MCF 10A (cell line): ENCODE data around the gene GLDN. TPM values are rescaled to one million over a fixed set of nuclear protein-coding genes. Genes with fewer than 3 reads are reported as not detected.

Experiments
- BruUV-seq: library from RNA; stranded (reverse); fragments of 400-500 nt; replicated peaks from 2 replicates; lab custom pipeline; 2021; lab: Mats Ljungman, UMichigan
- CTCF ChIA-PET: fragments of 300-600 bp; sonication (Branson Sonifier 250); formaldehyde crosslinking; extraction: SDS; loops from one replicate; lab custom pipeline; 2021; ENCODE audit warnings: antibody characterized with exemption, inconsistent platforms; lab: Yijun Ruan, JAX
- POLR2A ChIA-PET: fragments of 300-600, 350-650 bp; sonication (Branson Sonifier 250); formaldehyde crosslinking; extraction: SDS; loops from one replicate; lab custom pipeline; 2020; ENCODE audit warnings: antibody characterized with exemption, inconsistent platforms; lab: Yijun Ruan, JAX
- DNase-seq: peaks from one replicate; pipeline ENCODE4 v3.0.0-alpha.2; 2018; ENCODE audit not compliant: unreplicated experiment
- H3K27ac Mint-ChIP-seq: one replicate; pipeline ENCODE4 v1.8.0; 2022; ENCODE audit warnings: mild to moderate bottlenecking, low read depth, mixed read lengths; ENCODE audit not compliant: unreplicated experiment
- H3K27me3 Mint-ChIP-seq: one replicate; pipeline ENCODE4 v1.8.0; 2022; ENCODE audit warnings: mixed read lengths; ENCODE audit not compliant: insufficient read depth, unreplicated experiment
- H3K36me3 Mint-ChIP-seq: one replicate; pipeline ENCODE4 v1.8.0; 2022; ENCODE audit warnings: mild to moderate bottlenecking, moderate library complexity, mixed read lengths; ENCODE audit not compliant: insufficient read depth, unreplicated experiment
- H3K4me1 Mint-ChIP-seq: one replicate; pipeline ENCODE4 v1.8.0; 2022; ENCODE audit warnings: mixed read lengths; ENCODE audit not compliant: insufficient read depth, unreplicated experiment
- H3K4me3 Mint-ChIP-seq: one replicate; pipeline ENCODE4 v1.8.0; 2022; ENCODE audit warnings: mild to moderate bottlenecking, moderate library complexity, mixed read lengths; ENCODE audit not compliant: unreplicated experiment
- H3K9me3 Mint-ChIP-seq: one replicate; pipeline ENCODE4 v1.8.0; 2022; ENCODE audit warnings: mixed read lengths; ENCODE audit not compliant: unreplicated experiment
- intact Hi-C: fragments of 100-400 bp; cut with micrococcal nuclease; formaldehyde crosslinking; loops from 2 replicates; pipeline ENCODE4 v1.14.1; 2022
- total RNA-seq: library from RNA; stranded (reverse); gene quantifications from 2 replicates; pipeline ENCODE4 v1.2.3, GENCODE V29; 2022
- TF ChIP-seq, protein P1 (sequence below): fragments of 200-600 bp; IDR thresholded peaks from one replicate; pipeline ENCODE4 v1.8.0; 2022; ENCODE audit warnings: antibody characterized with exemption, mild to moderate bottlenecking; ENCODE audit not compliant: unreplicated experiment

Gene GLDN
- total RNA-seq, 1 experiment from 2014 or later: not detected

DNA sequence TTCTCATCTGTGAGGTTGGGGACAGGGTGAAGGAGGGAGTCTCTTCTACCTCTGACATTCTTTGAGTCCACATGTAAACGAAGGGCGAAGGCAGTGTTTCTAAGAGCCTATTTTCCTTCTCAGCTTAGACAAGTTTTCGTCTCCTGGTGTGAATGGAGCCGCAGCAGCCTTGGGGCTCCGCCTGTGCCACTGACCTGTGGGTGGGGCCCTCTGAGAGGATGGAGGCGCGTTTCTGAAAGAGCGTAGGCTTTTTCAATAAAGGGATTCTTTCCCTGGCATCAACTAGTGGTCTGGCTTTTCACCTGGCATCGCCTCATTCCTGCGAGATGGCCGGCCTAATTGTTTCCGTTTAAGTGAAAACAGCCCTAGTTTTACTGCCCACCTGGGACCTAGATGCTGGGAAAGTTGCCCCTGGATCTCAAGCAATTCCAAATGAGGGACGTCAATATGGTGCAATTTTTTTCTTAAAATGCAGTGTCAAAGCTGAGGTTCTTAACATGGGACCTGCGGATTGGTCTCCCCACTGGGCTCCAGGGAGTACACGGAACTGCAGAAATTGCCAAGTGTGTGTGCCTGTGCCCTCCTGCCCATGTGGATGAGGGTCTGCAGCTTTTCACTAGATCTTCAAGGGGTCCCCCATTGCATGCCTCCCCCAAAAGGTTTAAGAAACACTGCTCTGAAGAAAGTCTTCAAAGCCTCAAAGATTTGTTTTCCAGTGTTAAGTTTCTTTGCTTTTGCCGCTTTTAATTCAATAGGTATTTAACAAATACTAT, 958 bp downstream of the GLDN start:
- POLR2A ChIA-PET: no interaction called here
- TF ChIP-seq, protein P1, sequence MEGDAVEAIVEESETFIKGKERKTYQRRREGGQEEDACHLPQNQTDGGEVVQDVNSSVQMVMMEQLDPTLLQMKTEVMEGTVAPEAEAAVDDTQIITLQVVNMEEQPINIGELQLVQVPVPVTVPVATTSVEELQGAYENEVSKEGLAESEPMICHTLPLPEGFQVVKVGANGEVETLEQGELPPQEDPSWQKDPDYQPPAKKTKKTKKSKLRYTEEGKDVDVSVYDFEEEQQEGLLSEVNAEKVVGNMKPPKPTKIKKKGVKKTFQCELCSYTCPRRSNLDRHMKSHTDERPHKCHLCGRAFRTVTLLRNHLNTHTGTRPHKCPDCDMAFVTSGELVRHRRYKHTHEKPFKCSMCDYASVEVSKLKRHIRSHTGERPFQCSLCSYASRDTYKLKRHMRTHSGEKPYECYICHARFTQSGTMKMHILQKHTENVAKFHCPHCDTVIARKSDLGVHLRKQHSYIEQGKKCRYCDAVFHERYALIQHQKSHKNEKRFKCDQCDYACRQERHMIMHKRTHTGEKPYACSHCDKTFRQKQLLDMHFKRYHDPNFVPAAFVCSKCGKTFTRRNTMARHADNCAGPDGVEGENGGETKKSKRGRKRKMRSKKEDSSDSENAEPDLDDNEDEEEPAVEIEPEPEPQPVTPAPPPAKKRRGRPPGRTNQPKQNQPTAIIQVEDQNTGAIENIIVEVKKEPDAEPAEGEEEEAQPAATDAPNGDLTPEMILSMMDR: no peak

DNA sequence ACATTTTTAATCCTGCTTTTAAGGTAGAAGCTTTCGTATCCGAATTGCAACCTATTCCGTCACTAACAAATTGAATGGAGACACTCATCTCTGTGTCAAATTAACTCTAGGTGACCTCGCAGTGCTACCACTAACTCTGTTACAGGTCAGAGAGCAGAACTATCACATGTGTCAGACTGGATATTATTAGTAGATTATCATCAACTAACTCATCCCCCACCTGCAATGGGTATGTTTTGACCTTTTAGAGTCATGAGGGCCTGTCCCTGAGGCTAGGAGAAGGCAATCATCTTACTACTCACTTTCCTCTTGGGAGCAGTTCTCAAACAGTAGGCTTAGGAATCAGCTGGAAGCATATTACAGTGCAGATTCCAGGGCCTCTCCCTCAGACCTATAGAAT, 2.0 kb downstream of the GLDN start:
- no peaks in the 10 kb centered on the region for H3K27me3 Mint-ChIP-seq
- DNase-seq: no peak
- intact Hi-C loops: no loop called here
- ChIA-PET POLR2A (interaction anchor here (0.5 kb wide), 1 partner anchor 73 kb away, joined by 6 read pairs; no protein-coding TSS in a partner anchor), CTCF (no interaction called here)
- H3K9me3 Mint-ChIP-seq: no peaks in the 10 kb centered on the region
- no peaks in the 10 kb centered on the region for H3K36me3 Mint-ChIP-seq
- TF ChIP-seq, protein P1: no peak
- H3K4me1 Mint-ChIP-seq: no peaks in the 10 kb centered on the region
- no TSS peak for BruUV-seq
- H3K4me3 Mint-ChIP-seq: no peak overlapping the region
- no peak overlapping the region for H3K27ac Mint-ChIP-seq

More for the DNA sequence above, 958 bp downstream of the GLDN start:
- Mint-ChIP-seq H3K4me1 (no peaks in the 10 kb centered on the region), H3K27me3 (no peaks in the 10 kb centered on the region), H3K36me3 (no peaks in the 10 kb centered on the region), H3K27ac (no peak overlapping the region), H3K4me3 (no peak overlapping the region), H3K9me3 (no peaks in the 10 kb centered on the region)
- intact Hi-C loops: no loop called here
- DNase-seq: no peak
- CTCF ChIA-PET: no interaction called here
- BruUV-seq: no TSS peak

DNA sequence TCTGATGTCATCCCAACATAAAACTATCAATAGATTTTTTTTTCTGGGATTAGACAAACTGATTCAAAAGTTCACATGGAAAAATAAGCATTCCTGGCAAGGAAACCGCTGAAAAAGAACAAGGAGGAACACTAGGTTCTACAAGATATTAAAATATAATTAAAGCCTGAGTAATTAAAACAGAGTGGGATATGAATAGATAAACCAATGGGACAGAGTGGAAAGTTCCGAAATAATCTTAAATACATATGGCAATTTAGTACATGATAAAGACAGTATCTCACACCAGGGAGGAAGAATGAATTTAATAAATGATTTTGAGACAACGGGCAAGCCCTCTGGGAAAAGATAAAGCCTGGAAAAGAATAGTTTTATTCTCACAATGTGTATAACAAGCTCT, 4.7 kb downstream of the GLDN start:
- CTCF ChIA-PET: no interaction called here
- DNase-seq: no peak
- Mint-ChIP-seq H3K27ac (no peak overlapping the region), H3K36me3 (no peaks in the 10 kb centered on the region), H3K27me3 (no peaks in the 10 kb centered on the region), H3K4me3 (no peak overlapping the region), H3K4me1 (no peaks in the 10 kb centered on the region), H3K9me3 (no peaks in the 10 kb centered on the region)
- intact Hi-C loops: no loop called here
- POLR2A ChIA-PET: no interaction called here
- BruUV-seq: no TSS peak
- TF ChIP-seq, protein P1: no peak

DNA sequence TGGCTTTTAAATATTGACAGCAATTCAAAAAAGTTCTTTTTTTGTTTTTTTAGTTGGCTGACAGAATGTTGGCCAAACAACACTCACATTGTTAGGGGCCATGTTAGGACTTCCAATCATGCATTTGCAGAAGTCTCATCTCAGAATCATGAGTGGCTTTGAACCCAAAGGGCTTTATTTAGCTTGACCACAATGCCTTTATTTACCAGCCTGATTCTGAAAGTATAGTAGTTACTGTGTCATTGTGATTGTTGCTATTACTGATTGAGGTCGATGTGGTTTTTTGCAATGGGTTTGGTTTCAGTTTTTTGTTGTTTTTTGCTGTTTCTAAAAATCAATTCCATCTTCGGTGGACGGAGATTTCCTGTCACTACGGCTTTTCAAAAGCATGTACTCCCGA, 7.2 kb downstream of the GLDN start:
- H3K27ac Mint-ChIP-seq: no peak overlapping the region
- CTCF ChIA-PET: interaction anchor here (0.6 kb wide), 2 partner anchors 29 to 185 kb away, joined by 3 to 4 read pairs; no protein-coding TSS in a partner anchor
- POLR2A ChIA-PET: no interaction called here

More for the DNA sequence above, 7.2 kb downstream of the GLDN start:
- no peaks in the 10 kb centered on the region for H3K27me3 Mint-ChIP-seq
- TF ChIP-seq, protein P1: no peak
- H3K9me3 Mint-ChIP-seq: no peaks in the 10 kb centered on the region
- no peaks in the 10 kb centered on the region for H3K4me1 Mint-ChIP-seq
- H3K36me3 Mint-ChIP-seq: no peaks in the 10 kb centered on the region
- H3K4me3 Mint-ChIP-seq: no peak overlapping the region
- DNase-seq: no peak
- no TSS peak for BruUV-seq
- intact Hi-C loops: no loop called here
